A549 (cell line): ENCODE results near the gene DLL4. TPM values are rescaled to one million over a fixed set of nuclear protein-coding genes. Genes with fewer than 3 reads are reported as not detected.

ENCODE experiments used
- ATAC-seq, 2 experiments: fragments of 200-7000 bp in 1 of 2; fragments of >200 bp in 1 of 2; cut with Nextera tagmentation in 1 of 2; cut with Tn5 transposase in 1 of 2; 3 replicates each; pipeline versions ENCODE4 v1.8.0 to v1.9.1; 2018 to 2020; ENCODE audit warnings: mild to moderate bottlenecking in 1 of 2, moderate library complexity in 1 of 2
- CTCF ChIA-PET: fragments of 300-600 bp; sonication (Branson Sonifier 250); formaldehyde crosslinking; extraction: SDS; loops from one replicate; lab custom pipeline; 2021; ENCODE audit warnings: antibody characterized with exemption, inconsistent platforms; lab: Yijun Ruan, JAX
- POLR2A ChIA-PET: fragments of 350-600 bp; formaldehyde crosslinking; extraction: SDS; loops from one replicate; lab custom pipeline; 2021; ENCODE audit warnings: antibody characterized with exemption, inconsistent platforms; lab: Yijun Ruan, JAX
- DNase-seq, 2 experiments: peaks; one replicate each; pipeline versions ENCODE4 v3.0.0 to v3.0.0-alpha.2; 2011 to 2016; ENCODE audit warnings: low read depth in 1 of 2, low spot score in 1 of 2
- FAIRE-seq: peaks from 2 replicates; lab custom pipeline; 2011; peaks lifted over from hg19 to GRCh38; lab: Jason Lieb, UNC
- H3K27ac ChIP-seq, 2 experiments: fragments of >200 bp; sonication (Bioruptor Twin); formaldehyde crosslinking; 3 replicates each; pipeline ENCODE4 v1.5.1; 2016 to 2017
- H3K4me1 ChIP-seq: fragments of >200 bp; sonication (Bioruptor Twin); formaldehyde crosslinking; 3 replicates; pipeline ENCODE4 v1.6.1; 2016
- H3K4me2 ChIP-seq: fragments of >200 bp; sonication (Bioruptor Twin); formaldehyde crosslinking; 3 replicates; pipeline ENCODE4 v1.6.1; 2016
- H3K4me3 ChIP-seq: fragments of >200 bp; sonication (Bioruptor Twin); formaldehyde crosslinking; 3 replicates; pipeline ENCODE4 v1.5.1; 2016
- H3K9me3 ChIP-seq: fragments of >200 bp; sonication (Bioruptor Twin); formaldehyde crosslinking; 3 replicates; pipeline ENCODE4 v1.6.1; 2016
- CBX2 ChIP-seq: fragments of 200-600 bp; sonication (generic); IDR thresholded peaks from 2 replicates; pipeline ENCODE4 v1.6.1; 2016; ENCODE audit warnings: low read depth, mild to moderate bottlenecking, borderline replicate concordance
- CEBPB ChIP-seq, 2 experiments: fragments of >200 bp in 1 of 2; sonication (Bioruptor Twin) in 1 of 2; formaldehyde crosslinking in 1 of 2; IDR thresholded peaks; 2 replicates each; pipeline ENCODE4 v1.6.1; 2012 to 2016
- CHD2 ChIP-seq: fragments of 150-350 bp; IDR thresholded peaks from 2 replicates; pipeline ENCODE4 v1.6.1; 2014; ENCODE audit warnings: low read length; ENCODE audit not compliant: partially characterized antibody
- EHF ChIP-seq: fragments of 250-450 bp; sonication (Bioruptor Pico); IDR thresholded peaks from 2 replicates; pipeline ENCODE4 v1.5.0; 2020; ENCODE audit warnings: mild to moderate bottlenecking
- EHMT2 ChIP-seq: fragments of 200-600 bp; sonication (generic); IDR thresholded peaks from 2 replicates; pipeline ENCODE4 v1.6.1; 2016; ENCODE audit warnings: antibody characterized with exemption, low read depth, mild to moderate bottlenecking, moderate library complexity
- EP300 ChIP-seq, 2 experiments: fragments of >200 bp; sonication (Bioruptor Twin); formaldehyde crosslinking; IDR thresholded peaks; 2 replicates in 1 of 2; 3 replicates in 1 of 2; pipeline ENCODE4 v1.6.1; 2016 to 2017
- FOSB ChIP-seq: fragments of 250-450 bp; sonication (Bioruptor Pico); IDR thresholded peaks from 2 replicates; pipeline ENCODE4 v1.5.0; 2020; ENCODE audit warnings: mild to moderate bottlenecking, moderate library complexity
- GATA3 ChIP-seq: IDR thresholded peaks from 2 replicates; pipeline ENCODE4 v1.6.1; 2012; ENCODE audit warnings: borderline replicate concordance
- HDAC2 ChIP-seq: fragments of 200-600 bp; sonication (generic); IDR thresholded peaks from 2 replicates; pipeline ENCODE4 v1.6.1; 2016
- JUN ChIP-seq, 2 experiments: fragments of >200 bp; sonication (Bioruptor Twin); formaldehyde crosslinking; IDR thresholded peaks; 2 replicates in 1 of 2; 3 replicates in 1 of 2; pipeline ENCODE4 v1.6.1; 2016 to 2017
- JUNB ChIP-seq: fragments of >200 bp; sonication (Bioruptor Twin); formaldehyde crosslinking; IDR thresholded peaks from 2 replicates; pipeline ENCODE4 v1.6.1; 2016
- KDM1A ChIP-seq: fragments of 200-600 bp; sonication (generic); IDR thresholded peaks from 2 replicates; pipeline ENCODE4 v1.6.1; 2016; ENCODE audit warnings: low read depth, mild to moderate bottlenecking
- MAZ ChIP-seq: fragments of 150-350 bp; IDR thresholded peaks from 2 replicates; pipeline ENCODE4 v1.6.1; 2014; ENCODE audit warnings: antibody characterized with exemption, low read depth, low read length, borderline replicate concordance
- POLR2AphosphoS2 ChIP-seq: conservative IDR thresholded peaks from 2 replicates; pipeline ENCODE4 v1.6.1; 2012; ENCODE audit warnings: low read length, improper control_type of control experiment, inconsistent platforms
- RFX5 ChIP-seq: fragments of 450-650 bp; IDR thresholded peaks from 2 replicates; pipeline ENCODE4 v1.7.1; 2014; ENCODE audit warnings: antibody characterized with exemption, mild to moderate bottlenecking, moderate library complexity
- SMC3 ChIP-seq: fragments of >200 bp; sonication (Bioruptor Twin); formaldehyde crosslinking; IDR thresholded peaks from 3 replicates; pipeline ENCODE4 v1.6.1; 2018; ENCODE audit warnings: inconsistent platforms
- ZC3H11A ChIP-seq: fragments of 450-650 bp; IDR thresholded peaks from 2 replicates; pipeline ENCODE4 v1.6.1; 2014; ENCODE audit warnings: antibody characterized with exemption, mild to moderate bottlenecking
- ZNF302 ChIP-seq: fragments of 250-450 bp; sonication (Bioruptor Pico); IDR thresholded peaks from 2 replicates; pipeline ENCODE4 v1.9.0; 2021; ENCODE audit warnings: inconsistent platforms, mild to moderate bottlenecking, moderate library complexity
- WGBS: methylation state at CpG from one replicate; pipeline ENCODE4 v1.1.6; 2017; ENCODE audit errors: missing lambda C conversion rate; 5-methylcytosine and 5-hydroxymethylcytosine counted together
- polyA plus RNA-seq, 4 experiments: library from polyadenylated mRNA; depleted of rRNA in 3 of 4; stranded (reverse); fragments of >200 nt; fragmentation: RNase III in 1 of 4; extraction: RNeasy Plus Mini Kit Qiagen cat#74134 plus additional on column Dnase treatment in 1 of 4; gene quantifications; 2 replicates in 3 of 4; 3 replicates in 1 of 4; pipeline ENCODE4 v1.2.3, GENCODE V29; 2011 to 2017
- TF ChIP-seq, protein P1 (sequence below): fragments of 250-450 bp; sonication (Bioruptor Pico); IDR thresholded peaks from 2 replicates; pipeline ENCODE4 v1.5.0; 2021; ENCODE audit warnings: mild to moderate bottlenecking, moderate library complexity, borderline replicate concordance
- TF ChIP-seq, protein P2 (sequence below): IDR thresholded peaks from 2 replicates; pipeline ENCODE4 v1.6.1; 2012
- TF ChIP-seq, protein P3 (sequence below): fragments of 150-350 bp; IDR thresholded peaks from 2 replicates; pipeline ENCODE4 v1.6.1; 2014; ENCODE audit warnings: low read depth, mild to moderate bottlenecking, low read length
- TF ChIP-seq, protein P4 (sequence below): fragments of >200 bp; sonication (Bioruptor Twin); formaldehyde crosslinking; IDR thresholded peaks from 3 replicates; pipeline ENCODE4 v1.5.1; 2016
- TF ChIP-seq, protein P5 (sequence below): fragments of >200 bp; sonication (Bioruptor Twin); formaldehyde crosslinking; IDR thresholded peaks from 2 replicates; pipeline ENCODE4 v1.6.1; 2016

DLL4 gene
- polyA plus RNA-seq, 2 of the 4 experiments (the other 2 are of a cell fraction), result 0.09 to 0.28 TPM

DNA sequence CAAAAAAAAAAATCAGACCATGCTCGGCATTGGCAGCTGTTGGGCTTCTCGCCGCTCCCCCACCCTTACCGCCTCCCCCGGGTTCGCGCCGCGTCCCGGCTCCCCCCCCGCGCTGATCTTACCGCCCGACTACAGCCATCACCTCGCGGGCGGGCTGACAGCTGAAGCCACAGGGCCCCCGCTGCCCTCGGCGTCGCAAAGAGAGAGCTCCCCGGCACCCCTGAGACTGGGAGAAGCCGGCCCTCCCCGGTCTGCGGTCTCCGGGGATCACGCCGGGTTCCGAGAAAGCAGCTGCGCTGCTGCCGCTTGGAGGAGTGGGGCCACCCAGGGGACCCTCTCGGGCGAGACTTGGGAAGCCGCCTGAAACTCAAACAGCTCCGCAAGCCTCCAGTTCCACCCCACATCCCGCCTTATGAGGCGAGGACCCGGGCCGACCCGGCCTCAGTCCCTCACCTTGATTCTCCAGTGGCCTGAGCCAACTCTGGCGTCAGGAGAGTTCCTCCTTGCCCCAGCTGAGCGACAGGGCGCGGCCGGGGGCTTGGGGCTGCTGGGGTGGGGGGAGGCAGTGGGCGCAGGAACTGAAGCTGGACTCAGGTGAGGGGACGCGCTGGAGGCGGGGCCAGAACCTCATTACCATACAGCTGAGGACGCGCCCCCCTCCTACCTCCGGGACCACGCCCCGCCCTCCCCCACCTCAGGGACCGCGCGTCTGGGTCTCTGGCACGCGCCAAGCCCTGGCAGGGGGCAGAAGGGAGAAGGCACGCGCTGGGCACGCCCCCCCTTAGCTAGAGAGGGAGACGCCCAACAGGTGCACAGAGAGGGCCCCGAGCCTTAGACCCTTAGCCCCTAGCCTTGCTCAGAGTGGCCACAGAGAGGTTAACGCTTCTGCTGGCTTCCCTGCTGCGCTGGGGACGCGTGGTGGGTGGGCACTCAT, 1.0 kb upstream of the DLL4 start:
- no peak for DNase-seq
- H3K9me3 ChIP-seq, result no peaks in the 10 kb centered on the region
- TF ChIP-seq SMC3 (no peak), CEBPB (IDR thresholded peaks at IDR 0.05) (no peak), POLR2AphosphoS2 (no peak), JUNB (no peak), EHF (CRISPR knock-in tag) (no peak), EP300 (IDR thresholded peaks at IDR 0.05) (no peak), CHD2 (no peak), GATA3 (no peak), MAZ (no peak)
- TF ChIP-seq, protein P1, sequence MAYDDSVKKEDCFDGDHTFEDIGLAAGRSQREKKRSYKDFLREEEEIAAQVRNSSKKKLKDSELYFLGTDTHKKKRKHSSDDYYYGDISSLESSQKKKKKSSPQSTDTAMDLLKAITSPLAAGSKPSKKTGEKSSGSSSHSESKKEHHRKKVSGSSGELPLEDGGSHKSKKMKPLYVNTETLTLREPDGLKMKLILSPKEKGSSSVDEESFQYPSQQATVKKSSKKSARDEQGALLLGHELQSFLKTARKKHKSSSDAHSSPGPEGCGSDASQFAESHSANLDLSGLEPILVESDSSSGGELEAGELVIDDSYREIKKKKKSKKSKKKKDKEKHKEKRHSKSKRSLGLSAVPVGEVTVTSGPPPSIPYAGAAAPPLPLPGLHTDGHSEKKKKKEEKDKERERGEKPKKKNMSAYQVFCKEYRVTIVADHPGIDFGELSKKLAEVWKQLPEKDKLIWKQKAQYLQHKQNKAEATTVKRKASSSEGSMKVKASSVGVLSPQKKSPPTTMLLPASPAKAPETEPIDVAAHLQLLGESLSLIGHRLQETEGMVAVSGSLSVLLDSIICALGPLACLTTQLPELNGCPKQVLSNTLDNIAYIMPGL (CRISPR knock-in tag), result no peak
- TF ChIP-seq, protein P2, sequence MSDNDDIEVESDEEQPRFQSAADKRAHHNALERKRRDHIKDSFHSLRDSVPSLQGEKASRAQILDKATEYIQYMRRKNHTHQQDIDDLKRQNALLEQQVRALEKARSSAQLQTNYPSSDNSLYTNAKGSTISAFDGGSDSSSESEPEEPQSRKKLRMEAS, result no peak
- TF ChIP-seq, all 56 proteins: peak for 0
- Histone ChIP-seq H3K27ac (peak overlapping the region in 1 of 2 experiments; percentile 63; a peak in 3 of 6 replicates), H3K4me2 (peak overlapping the region; percentile 99), H3K4me3 (peak overlapping the region; percentile 48), H3K4me1 (peaks cover 22% of the 10 kb centered on the region; the same call in 1 of the 3 replicates)
- no peak for FAIRE-seq
- peak in 1 of 2 experiments; percentile 13; a peak in 3 of 6 replicates for ATAC-seq
- CTCF ChIA-PET, result interaction anchor here (0.7 to 6.8 kb wide), 7 partner anchors 12 to 96 kb away, joined by 3 to 70 read pairs (median 10); no protein-coding TSS in a partner anchor
- POLR2A ChIA-PET, result interaction anchor here (0.7 to 2.9 kb wide), 4 partner anchors 13 to 24 kb away, joined by 3 to 16 read pairs (median 4); no protein-coding TSS in a partner anchor
- 0% methylated on average over 6 of the region's 68 CpGs for WGBS

DNA sequence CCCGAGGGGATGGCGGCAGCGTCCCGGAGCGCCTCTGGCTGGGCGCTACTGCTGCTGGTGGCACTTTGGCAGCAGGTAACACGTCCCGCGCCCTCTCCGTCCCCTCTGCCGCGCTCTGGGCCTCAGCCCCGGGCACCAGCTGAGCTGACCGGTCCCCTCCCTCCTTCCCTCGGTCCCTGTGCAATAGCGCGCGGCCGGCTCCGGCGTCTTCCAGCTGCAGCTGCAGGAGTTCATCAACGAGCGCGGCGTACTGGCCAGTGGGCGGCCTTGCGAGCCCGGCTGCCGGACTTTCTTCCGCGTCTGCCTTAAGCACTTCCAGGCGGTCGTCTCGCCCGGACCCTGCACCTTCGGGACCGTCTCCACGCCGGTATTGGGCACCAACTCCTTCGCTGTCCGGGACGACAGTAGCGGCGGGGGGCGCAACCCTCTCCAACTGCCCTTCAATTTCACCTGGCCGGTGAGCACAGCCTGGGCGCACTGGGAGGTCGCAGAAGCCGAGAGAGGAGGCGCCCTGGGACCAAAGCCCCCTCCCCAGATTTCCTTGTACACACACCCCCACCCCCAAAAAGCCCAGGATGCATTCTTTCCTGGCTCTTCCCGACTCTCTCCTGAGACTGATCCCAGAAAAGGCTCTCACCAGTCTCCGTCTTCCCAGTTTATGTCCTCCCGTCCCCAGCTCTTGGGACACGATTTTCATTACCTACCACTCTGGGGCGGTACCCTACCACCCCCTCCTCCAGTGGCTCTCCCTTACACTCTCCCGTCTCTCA, 705 bp downstream of the DLL4 start:
- Histone ChIP-seq H3K4me2 (peak overlapping the region; percentile 99), H3K27ac (peak overlapping the region in 1 of 2 experiments; percentile 63; a peak in 3 of 6 replicates), H3K4me1 (peaks cover 24% of the 10 kb centered on the region; the same call in 1 of the 3 replicates)
- ChIA-PET POLR2A (interaction anchor here (0.5 to 2.9 kb wide), 7 partner anchors 11 to 355 kb away, joined by 3 to 16 read pairs (median 3); partner anchors contain the start of gene CHAC1), CTCF (interaction anchor here (0.6 to 6.8 kb wide), 19 partner anchors 11 to 480 kb away, joined by 3 to 70 read pairs (median 7); partner anchors contain the start of gene VPS18)
- ATAC-seq, result peak; percentile 63 to 76
- peak in 1 of 2 experiments; percentile 56 for DNase-seq
- no peak for FAIRE-seq
- TF ChIP-seq, protein P3, sequence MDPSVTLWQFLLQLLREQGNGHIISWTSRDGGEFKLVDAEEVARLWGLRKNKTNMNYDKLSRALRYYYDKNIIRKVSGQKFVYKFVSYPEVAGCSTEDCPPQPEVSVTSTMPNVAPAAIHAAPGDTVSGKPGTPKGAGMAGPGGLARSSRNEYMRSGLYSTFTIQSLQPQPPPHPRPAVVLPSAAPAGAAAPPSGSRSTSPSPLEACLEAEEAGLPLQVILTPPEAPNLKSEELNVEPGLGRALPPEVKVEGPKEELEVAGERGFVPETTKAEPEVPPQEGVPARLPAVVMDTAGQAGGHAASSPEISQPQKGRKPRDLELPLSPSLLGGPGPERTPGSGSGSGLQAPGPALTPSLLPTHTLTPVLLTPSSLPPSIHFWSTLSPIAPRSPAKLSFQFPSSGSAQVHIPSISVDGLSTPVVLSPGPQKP, result no peak
- TF ChIP-seq EP300 (IDR thresholded peaks at IDR 0.05), result no peak
- no peak for TF ChIP-seq JUN (IDR thresholded peaks at IDR 0.05)
- TF ChIP-seq HDAC2, result no peak
- no peak for TF ChIP-seq CBX2
- no peak for TF ChIP-seq CHD2
- no peak for TF ChIP-seq POLR2AphosphoS2
- TF ChIP-seq, protein P4, sequence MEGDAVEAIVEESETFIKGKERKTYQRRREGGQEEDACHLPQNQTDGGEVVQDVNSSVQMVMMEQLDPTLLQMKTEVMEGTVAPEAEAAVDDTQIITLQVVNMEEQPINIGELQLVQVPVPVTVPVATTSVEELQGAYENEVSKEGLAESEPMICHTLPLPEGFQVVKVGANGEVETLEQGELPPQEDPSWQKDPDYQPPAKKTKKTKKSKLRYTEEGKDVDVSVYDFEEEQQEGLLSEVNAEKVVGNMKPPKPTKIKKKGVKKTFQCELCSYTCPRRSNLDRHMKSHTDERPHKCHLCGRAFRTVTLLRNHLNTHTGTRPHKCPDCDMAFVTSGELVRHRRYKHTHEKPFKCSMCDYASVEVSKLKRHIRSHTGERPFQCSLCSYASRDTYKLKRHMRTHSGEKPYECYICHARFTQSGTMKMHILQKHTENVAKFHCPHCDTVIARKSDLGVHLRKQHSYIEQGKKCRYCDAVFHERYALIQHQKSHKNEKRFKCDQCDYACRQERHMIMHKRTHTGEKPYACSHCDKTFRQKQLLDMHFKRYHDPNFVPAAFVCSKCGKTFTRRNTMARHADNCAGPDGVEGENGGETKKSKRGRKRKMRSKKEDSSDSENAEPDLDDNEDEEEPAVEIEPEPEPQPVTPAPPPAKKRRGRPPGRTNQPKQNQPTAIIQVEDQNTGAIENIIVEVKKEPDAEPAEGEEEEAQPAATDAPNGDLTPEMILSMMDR, result no peak
- TF ChIP-seq KDM1A, result no peak
- TF ChIP-seq RFX5, result no peak
- TF ChIP-seq ZNF302 (CRISPR knock-in tag), result no peak
- no peak for TF ChIP-seq FOSB (CRISPR knock-in tag)
- no peak for TF ChIP-seq EHMT2
- TF ChIP-seq, protein P5, sequence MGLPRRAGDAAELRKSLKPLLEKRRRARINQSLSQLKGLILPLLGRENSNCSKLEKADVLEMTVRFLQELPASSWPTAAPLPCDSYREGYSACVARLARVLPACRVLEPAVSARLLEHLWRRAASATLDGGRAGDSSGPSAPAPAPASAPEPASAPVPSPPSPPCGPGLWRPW, result no peak
- TF ChIP-seq ZC3H11A, result no peak
- TF ChIP-seq, all 56 proteins: peak for 0
- peak overlapping the region; percentile 48 for H3K4me3 ChIP-seq
- H3K9me3 ChIP-seq, result no peaks in the 10 kb centered on the region
- WGBS, result 2% methylated on average over 6 of the region's 56 CpGs
